ENCODE data around the gene SMO.

DNA sequence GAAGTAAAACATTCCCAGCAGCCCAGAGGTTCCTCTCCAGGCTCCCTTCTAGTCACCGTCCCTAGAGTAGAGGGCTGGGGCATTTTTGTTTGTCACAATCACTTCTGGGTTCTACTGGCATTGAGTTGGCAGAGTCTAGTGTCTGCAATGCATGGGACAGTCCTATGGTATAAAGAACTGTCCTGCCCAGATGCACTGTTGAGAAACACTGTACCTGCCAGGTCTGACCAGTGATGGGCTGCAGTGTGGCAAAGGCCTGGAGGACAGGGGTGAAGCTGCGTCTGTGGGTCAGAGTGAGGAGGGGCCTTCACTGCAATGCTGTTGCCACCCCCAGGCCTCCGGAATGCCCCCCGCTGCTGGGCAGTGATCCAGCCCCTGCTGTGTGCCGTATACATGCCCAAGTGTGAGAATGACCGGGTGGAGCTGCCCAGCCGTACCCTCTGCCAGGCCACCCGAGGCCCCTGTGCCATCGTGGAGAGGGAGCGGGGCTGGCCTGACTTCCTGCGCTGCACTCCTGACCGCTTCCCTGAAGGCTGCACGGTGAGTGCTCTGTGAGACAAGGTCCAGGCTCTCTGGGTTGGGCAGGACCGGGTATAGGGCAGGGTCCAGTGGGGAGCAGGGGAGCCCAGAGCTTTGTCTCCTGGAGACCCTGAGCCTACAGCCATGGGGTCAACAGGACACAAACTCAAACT is 14.8 kb downstream of the SMO start:
- no peak for TF ChIP-seq CTCF (IDR thresholded peaks at IDR 0.05; ENCODE audit: low read depth, low read length, poor library complexity, severe bottlenecking)
- TF ChIP-seq EZH2phosphoT487 (IDR thresholded peaks at IDR 0.05; ENCODE audit: borderline replicate concordance, low read length): no peak
